Measurements from ENCODE around the gene RABGAP1L. TPM values are rescaled to one million over a fixed set of nuclear protein-coding genes. Genes with fewer than 3 reads are reported as not detected.

Gene RABGAP1L
- total and polyA plus RNA-seq, 2 of the 8 experiments (the other 6 are each of a cell fraction or from before 2014, with no cell fraction given), result 33.3 to 156 TPM

DNA sequence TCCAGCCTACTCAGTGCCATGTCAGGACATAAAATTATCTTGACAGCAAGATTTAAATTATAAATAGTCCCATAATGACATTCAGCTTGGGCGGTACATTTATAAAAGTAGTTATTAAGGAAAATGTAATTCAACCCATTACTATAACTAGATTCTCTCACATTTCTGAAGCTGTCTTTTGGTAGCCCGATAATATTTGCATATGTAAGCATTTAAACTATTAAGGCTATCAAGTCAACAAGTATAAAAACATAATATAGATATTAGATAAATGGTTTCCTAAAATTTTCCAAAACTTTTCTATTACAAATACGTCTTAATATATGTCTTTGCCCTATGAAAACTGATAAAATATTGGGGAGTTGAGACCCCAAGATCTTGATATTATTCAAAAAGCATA is 266.8 kb downstream of the RABGAP1L start:
- Histone ChIP-seq H3K27me3 (replicated peaks in 1 of 4; ENCODE audit: control insufficient read depth in 3 of 4, extremely low read depth in 1 of 4, insufficient read depth in 3 of 4, low read length in 3 of 4) (no peaks in the 10 kb centered on the region), H3K4me3 (ENCODE audit: extremely low read depth in 1 of 4, insufficient read depth in 2 of 4, low read depth in 3 of 4, low read length in 4 of 4) (no peak overlapping the region), H2BK12ac (ENCODE audit: low read depth, low read length) (no peak overlapping the region), H3K79me2 (ENCODE audit: control insufficient read depth in 1 of 2, insufficient read depth in 2 of 2, low read length in 2 of 2) (no peaks in the 10 kb centered on the region), H3K4me2 (ENCODE audit: insufficient read depth in 1 of 2, low read depth in 2 of 2, low read length in 2 of 2) (no peak overlapping the region), H3K27ac (ENCODE audit: low read depth, low read length) (no peak overlapping the region), H3K23me2 (ENCODE audit: low read depth, low read length) (no peaks in the 10 kb centered on the region), H4K91ac (replicated peaks; ENCODE audit: insufficient read length, low read length) (no peak overlapping the region), H3K9ac (replicated peaks in 1 of 4; ENCODE audit: extremely low read depth in 1 of 4, low read depth in 3 of 4, low read length in 3 of 4) (no peak overlapping the region), H3K23ac (ENCODE audit: insufficient read length) (no peak overlapping the region), H2BK15ac (ENCODE audit: low read length) (no peak overlapping the region), H2BK120ac (replicated peaks; ENCODE audit: low read depth, low read length) (no peak overlapping the region), H4K20me1 (replicated peaks in 1 of 2; ENCODE audit: control insufficient read depth in 1 of 2, insufficient read depth in 2 of 2, low read length in 2 of 2) (no peaks in the 10 kb centered on the region), H3K36me3 (ENCODE audit: control insufficient read depth in 2 of 4, insufficient read depth in 4 of 4, low read length in 3 of 4) (no peaks in the 10 kb centered on the region), H3K9me3 (ENCODE audit: insufficient read depth in 2 of 2, low read depth in 1 of 2, low read length in 1 of 2) (no peaks in the 10 kb centered on the region), H3K4ac (replicated peaks; ENCODE audit: insufficient read length, low read depth, low read length) (no peak overlapping the region), H3K14ac (ENCODE audit: insufficient read length) (no peak overlapping the region), H3K18ac (ENCODE audit: extremely low read depth, low read length) (no peak overlapping the region), H3K56ac (replicated peaks; ENCODE audit: insufficient read length, low read depth, low read length) (no peak overlapping the region), H3K4me1 (replicated peaks in 1 of 4; ENCODE audit: control insufficient read depth in 3 of 4, insufficient read depth in 4 of 4, low read length in 3 of 4) (no peaks in the 10 kb centered on the region), H4K8ac (ENCODE audit: extremely low read depth, insufficient read depth, low read length) (no peak overlapping the region), H2BK20ac (ENCODE audit: low read length) (no peak overlapping the region), H2AK5ac (ENCODE audit: low read depth, low read length) (no peak overlapping the region), H2BK5ac (ENCODE audit: low read depth, low read length) (no peak overlapping the region), H4K5ac (ENCODE audit: insufficient read length, low read depth, low read length) (no peak overlapping the region), H3K79me1 (ENCODE audit: low read depth, low read length) (no peaks in the 10 kb centered on the region), H2AFZ (ENCODE audit: low read length) (no peak overlapping the region)
- CTCF ChIA-PET (ENCODE audit: partially characterized antibody), result no interaction called here
- TF ChIP-seq CEBPB (IDR thresholded peaks at IDR 0.05; ENCODE audit: low read depth, low read length), result no peak
- FAIRE-seq (no peak), DNase-seq (ENCODE audit: low read depth in 1 of 2, low spot score in 2 of 2) (no peak)
- POLR2A ChIA-PET (ENCODE audit: partially characterized antibody), result no interaction called here
- WGBS, 2 experiments (ENCODE audit: extremely low coverage in 1 of 2, insufficient coverage in 1 of 2, insufficient read length in 1 of 2, insufficient replicate concordance in 2 of 2, low coverage in 1 of 2, low lambda C conversion rate in 2 of 2, missing lambda C conversion rate in 1 of 2), result 84% methylated on average over 3 of the region's 3 CpGs; no CpG with 5 or more reads in 1 of the 2 experiments

Data from H1 (cell line).